Stimulated activated CD8-positive, alpha-beta memory T cell treated with anti-CD3 and anti-CD28 coated beads, Interleukin-12 subunit alpha, Interleukin-12 subunit beta, amount 100 ng/mL, for 4 hours (primary cell): ENCODE results near the gene CAMK2D.

Source experiments
- DNase-seq: peaks from one replicate; pipeline ENCODE4 v3.0.0-alpha.2; 2020; ENCODE audit warnings: low read depth

The CAMK2D gene

DNA sequence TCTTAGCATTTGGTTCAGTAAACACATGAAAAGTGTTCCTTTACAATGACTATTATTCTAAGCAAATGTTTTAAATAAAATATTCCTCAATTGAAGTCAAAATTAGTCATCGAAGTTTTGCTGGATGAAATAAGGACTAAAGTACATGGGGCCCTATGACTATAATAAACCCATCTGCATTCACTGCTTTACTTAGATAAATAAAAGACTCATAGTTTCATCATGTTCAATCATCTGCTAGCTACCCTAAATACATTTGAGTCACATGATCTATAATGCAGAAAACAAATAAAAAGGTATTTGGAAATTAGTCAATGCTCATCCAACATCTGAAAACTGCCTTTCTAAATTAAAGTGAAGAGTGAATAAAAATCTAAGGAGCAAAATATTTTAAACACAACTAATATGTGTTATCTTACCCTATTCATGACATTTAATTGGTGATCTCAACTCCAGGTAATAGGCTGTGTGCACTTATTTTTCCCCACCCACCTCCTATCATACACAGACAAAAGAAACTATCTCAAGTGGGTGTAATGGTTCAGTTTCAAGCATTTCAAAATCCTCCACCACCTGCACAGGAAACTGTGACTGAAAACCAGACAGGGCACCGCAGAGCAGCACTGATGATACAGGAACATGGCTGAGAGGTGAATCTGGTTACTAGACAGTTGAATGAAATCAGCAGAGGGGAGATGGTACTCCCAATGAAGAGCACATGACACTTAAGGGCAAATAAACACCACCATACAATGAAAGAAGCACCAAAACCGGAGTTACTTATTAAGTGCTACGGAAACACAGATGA is 78.6 kb downstream of the CAMK2D start:
- DNase-seq = peak; percentile 36

GRCh38 chr4:113678641-113679040 is 82.9 kb downstream of the CAMK2D start:
- DNase-seq = no peak

DNA sequence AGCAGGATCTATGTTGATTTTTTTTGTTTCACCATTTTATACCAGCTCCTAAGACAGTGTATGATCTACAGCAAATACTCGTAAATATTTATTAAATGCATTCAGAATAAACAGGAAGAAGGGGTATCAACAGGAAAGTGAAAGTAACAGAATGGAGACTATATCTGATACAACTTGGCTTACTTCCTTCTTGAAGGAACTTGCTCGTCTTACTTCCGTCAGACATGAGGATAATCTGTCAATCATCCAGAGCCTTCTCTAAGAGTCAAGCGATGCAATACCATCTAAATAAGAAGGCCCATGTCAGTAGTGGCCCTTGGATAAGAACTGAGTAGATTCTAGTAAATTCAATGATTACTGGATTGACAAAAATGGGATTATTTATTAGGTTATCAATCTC is 84.2 kb downstream of the CAMK2D start:
- no peak for DNase-seq

- DNase-seq = no peak
Observed at GRCh38 chr4:113675731-113676697, 85.5 kb downstream of the CAMK2D start.

GRCh38 chr4:113674733-113675132 is 86.8 kb downstream of the CAMK2D start:
- no peak for DNase-seq

- no peak for DNase-seq
Observed at GRCh38 chr4:113674251-113674650, 87.3 kb downstream of the CAMK2D start.

DNA sequence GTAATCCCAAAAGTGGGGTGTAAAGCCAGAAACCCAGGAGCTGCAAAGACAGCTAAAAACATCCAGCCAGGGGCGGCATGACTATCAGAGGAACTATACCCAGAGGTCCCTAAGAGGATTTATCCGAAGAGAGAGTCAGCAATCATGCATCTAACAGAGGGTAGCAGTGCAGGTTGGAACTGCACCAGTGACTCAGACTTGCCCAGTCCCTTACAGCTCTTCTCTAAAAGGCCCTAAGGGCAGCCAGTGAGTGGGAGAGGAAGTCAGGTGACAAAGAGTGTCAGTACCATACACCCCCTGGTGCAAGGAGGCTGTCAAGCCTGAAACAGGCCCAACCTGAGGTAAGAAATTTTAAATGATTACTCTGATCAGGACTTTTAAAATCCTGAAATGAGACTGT is 88.1 kb downstream of the CAMK2D start:
- DNase-seq = peak; percentile 21

GRCh38 chr4:113666386-113667114 is 95.0 kb downstream of the CAMK2D start:
- DNase-seq = no peak

DNA sequence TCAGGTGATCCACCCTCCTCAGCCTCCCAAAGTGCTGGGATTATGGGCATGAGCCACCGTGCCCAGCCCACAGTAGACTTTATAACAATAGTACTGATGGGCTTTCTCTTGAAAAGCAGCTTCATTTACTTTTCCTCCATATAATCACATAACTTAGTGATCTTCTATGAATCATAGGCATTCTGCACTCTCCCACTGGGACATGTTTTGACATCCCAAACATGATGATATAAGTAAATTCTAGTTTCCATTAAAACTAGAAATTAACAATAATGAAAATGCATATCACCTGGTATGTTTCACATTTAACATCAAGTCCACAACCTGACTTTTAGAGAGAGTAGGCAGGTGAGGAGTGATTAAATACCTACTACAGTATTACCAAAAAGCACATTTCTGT is 96.5 kb downstream of the CAMK2D start:
- no peak for DNase-seq

DNA sequence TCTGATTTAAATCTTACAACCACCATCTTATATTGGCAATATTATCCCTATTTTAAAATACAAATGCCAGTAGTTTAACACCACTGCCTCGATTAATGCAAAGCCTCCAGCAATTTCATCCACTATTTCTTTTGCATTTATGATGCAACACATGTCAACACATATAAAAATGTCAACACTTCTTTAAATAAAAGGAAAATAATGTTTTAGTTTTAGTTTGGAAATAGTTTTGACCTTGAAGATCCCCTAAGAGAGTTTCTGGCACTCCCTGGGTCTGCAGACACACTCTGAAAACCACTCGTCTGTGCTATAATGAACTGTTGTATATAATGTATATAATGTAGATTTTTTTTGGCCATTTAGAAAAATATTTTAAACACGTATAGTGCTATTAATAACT is 99.0 kb downstream of the CAMK2D start:
- DNase-seq = no peak

DNA sequence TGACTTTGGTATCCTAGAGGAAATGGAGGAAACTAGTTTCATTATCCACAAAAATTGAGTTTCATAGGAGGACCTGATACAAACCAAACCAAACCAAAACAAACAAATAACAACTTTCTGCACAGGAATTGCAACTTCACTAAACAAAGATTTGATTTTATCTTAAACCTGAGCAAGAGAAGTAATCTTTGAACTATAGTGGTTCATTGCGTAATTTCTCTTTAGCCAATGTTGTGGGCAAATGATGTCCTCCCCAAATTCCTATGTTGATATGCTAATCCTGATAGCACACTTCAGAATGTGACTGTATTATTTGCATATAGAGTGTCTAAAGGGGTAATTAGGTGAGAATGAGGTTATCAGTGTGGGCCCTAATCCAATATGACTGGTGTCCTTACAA is 102.4 kb downstream of the CAMK2D start:
- DNase-seq = no peak

DNA sequence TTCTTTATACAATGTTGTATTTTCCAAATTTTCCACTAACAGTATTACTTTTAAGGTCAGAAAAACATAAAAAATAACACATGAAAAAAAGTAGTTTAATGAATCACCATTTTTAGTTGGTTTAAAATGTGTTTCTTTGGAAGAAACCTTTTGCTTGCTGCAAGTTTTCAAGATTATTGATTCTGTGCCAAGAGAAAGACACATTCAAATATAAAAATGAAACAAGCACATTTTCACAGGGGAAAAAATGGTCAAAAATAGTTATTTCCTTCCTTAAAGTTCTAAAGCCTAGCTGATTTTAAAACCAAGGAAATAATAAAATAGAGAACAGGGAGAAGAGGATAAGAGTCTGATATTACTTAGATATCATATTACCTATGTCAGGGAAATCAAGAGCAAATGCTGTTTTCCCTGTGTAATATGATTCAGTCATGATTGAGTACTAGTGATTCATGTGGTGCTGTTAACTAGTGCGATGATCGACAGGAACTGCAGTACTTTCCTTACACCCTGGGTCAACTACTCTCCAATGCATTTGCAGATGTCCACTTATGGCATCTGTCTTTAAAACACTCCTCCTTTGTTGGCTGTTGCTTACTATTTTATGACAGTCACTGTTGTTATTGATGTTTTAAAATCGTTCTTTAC is 103.8 kb downstream of the CAMK2D start:
- no peak for DNase-seq

DNA sequence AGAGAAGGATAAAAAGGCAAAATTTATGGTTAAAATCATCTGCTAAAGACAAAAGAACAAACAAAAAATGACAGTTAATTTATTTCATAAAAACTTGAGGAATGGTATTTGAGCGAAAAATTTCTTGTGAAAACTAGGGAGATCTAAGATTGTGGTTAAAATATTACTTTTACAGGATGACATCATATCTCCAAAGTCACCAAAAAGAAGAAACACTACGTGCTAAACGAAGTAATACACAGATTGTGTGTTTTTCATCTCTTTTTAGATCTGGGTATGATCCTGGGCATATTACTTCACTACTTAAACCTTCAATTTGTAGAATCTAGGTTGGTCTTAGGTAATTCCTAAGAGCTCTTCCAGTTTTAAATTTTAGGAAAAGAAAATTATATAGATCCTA is 107.7 kb downstream of the CAMK2D start:
- no peak for DNase-seq

- no peak for DNase-seq
Observed at GRCh38 chr4:113646442-113646822, 115.1 kb downstream of the CAMK2D start.

DNA sequence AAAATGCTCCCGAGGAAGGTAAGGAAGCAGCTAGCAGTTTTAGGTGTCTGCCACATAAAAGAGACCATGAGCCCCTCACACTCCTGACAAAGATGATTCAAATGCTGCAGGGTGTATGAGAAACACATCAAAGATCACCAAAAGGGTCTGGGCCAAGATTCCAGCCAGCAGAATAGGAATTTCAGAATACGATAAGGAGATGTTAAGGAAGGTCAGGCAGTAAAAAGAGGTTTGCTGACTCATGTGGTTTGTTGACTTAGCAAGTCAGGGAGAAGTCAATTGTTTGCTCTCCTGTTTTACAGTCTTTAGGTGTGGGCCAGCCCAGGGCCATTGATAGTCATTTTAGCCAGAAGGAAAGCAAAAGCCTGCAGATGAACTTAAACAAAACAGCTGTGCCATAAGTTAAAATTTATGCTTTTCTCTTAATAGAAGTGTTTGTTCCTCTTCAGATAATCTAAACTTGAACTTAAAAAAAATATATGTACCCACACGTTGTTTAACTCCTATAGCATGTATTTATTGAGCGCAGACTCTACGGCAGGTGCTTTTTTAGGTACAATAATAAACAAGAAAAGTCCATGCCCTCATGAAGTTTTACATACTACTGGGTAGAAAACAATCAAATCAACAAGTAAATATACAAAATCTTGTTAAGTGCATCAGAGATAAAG is 115.6 kb downstream of the CAMK2D start:
- no peak for DNase-seq

GRCh38 chr4:113645288-113645687 is 116.2 kb downstream of the CAMK2D start:
- DNase-seq = no peak

DNA sequence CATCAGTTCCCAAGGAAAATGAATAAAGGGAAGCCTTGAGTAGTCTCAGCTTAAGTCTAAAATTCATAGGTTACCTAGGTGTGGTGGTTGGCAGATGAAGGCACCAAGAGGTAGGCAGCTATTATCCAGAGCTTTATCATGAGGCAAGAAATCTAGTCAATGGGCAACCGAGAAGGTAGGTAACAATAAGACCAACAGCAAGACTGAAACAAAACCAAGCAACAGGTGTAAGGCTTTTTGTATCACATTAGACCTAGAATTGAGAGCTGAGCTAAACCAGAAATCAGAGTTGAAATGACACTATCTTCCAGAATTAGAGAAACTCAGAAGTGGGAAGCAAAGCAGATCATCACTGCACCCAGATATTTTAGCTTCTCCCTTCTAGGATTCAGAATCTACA is 117.1 kb downstream of the CAMK2D start:
- DNase-seq = no peak

GRCh38 chr4:113643505-113643904 is 118.0 kb downstream of the CAMK2D start:
- DNase-seq = no peak

DNA sequence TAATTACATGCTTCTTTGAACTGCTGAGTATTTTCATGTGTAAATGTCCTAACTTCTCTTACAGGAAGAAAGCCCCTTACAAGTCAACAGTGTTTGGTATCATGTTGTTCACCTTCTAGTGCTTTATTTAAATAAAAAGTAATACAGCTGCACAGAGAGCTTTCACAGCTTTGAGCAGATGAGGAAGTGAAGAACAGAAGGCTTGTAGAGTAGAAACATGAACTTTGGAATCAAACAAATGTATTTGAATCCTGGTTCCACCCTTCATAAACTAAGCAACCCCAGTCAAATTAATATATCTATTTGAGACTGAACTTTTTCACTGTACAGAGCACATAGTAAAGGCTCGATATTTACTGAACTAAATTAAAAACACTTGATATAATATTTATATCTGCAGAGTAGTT is 120.5 kb downstream of the CAMK2D start:
- no peak for DNase-seq

- DNase-seq = no peak
Observed at GRCh38 chr4:113639326-113639725, 122.2 kb downstream of the CAMK2D start.

GRCh38 chr4:113638562-113638832 is 123.0 kb downstream of the CAMK2D start:
- no peak for DNase-seq
